OCI-LY1 (cell line): Measurements from ENCODE around the gene DCTN2.
A peak's percentile ranks its signal among the peaks of the same experiment; 100 is the strongest.

ENCODE experiments used
- H2AFZ ChIP-seq: fragments of 200-600 bp; sonication (generic), shearing (Covaris generic); 2 replicates; pipeline ENCODE4 v1.6.0; 2014; ENCODE audit warnings: antibody characterized with exemption, mild to moderate bottlenecking, low read length
- H3F3A ChIP-seq: fragments of 200-600 bp; sonication (generic), shearing (Covaris generic); 2 replicates; pipeline ENCODE4 v1.6.0; 2014; ENCODE audit warnings: mild to moderate bottlenecking, antibody characterized with exemption, low read length, moderate library complexity; ENCODE audit not compliant: insufficient read depth
- H3K27ac ChIP-seq: fragments of 200-600 bp; sonication (generic); 2 replicates; pipeline ENCODE4 v1.5.1; 2014; ENCODE audit warnings: low read length, mixed run types, mild to moderate bottlenecking, low read depth; ENCODE audit not compliant: poor library complexity, severe bottlenecking
- H3K27me3 ChIP-seq: fragments of 200-600 bp; sonication (generic); 2 replicates; pipeline ENCODE4 v1.6.0; 2014; ENCODE audit warnings: antibody characterized with exemption, mild to moderate bottlenecking, low read length, moderate library complexity; ENCODE audit not compliant: insufficient read depth
- H3K36me3 ChIP-seq: fragments of 200-600 bp; sonication (generic); 2 replicates; pipeline ENCODE4 v1.6.1; 2014; ENCODE audit warnings: mild to moderate bottlenecking, antibody characterized with exemption, low read length, moderate library complexity, mixed read lengths; ENCODE audit not compliant: insufficient read depth
- H3K4me1 ChIP-seq: fragments of 200-600 bp; sonication (generic); 2 replicates; pipeline ENCODE4 v1.5.1; 2014; ENCODE audit warnings: mild to moderate bottlenecking, low read length, moderate library complexity; ENCODE audit not compliant: insufficient read depth, severe bottlenecking
- H3K4me2 ChIP-seq: fragments of 200-600 bp; sonication (generic), shearing (Covaris generic); 2 replicates; pipeline ENCODE4 v1.6.1; 2014; ENCODE audit warnings: low read length
- H3K4me3 ChIP-seq: fragments of 200-600 bp; sonication (generic); 2 replicates; pipeline ENCODE4 v1.5.1; 2014; ENCODE audit warnings: low read length, low read depth, mild to moderate bottlenecking, mixed read lengths; ENCODE audit not compliant: poor library complexity, severe bottlenecking
- H3K79me2 ChIP-seq: fragments of 200-600 bp; shearing (Covaris generic); 2 replicates; pipeline ENCODE4 v1.6.1; 2016; ENCODE audit warnings: mixed run types, low read length, mixed read lengths; ENCODE audit not compliant: insufficient read depth
- H3K9ac ChIP-seq: fragments of 200-600 bp; sonication (generic), shearing (Covaris generic); 2 replicates; pipeline ENCODE4 v1.6.1; 2014; ENCODE audit warnings: mild to moderate bottlenecking, low read length, mixed read lengths
- H3K9me2 ChIP-seq: fragments of 200-600 bp; sonication (generic), shearing (Covaris generic); 2 replicates; pipeline ENCODE4 v1.6.1; 2014; ENCODE audit warnings: low read depth, mild to moderate bottlenecking, low read length, mixed read lengths
- H3K9me3 ChIP-seq: fragments of 200-600 bp; shearing (Covaris generic); 2 replicates; pipeline ENCODE4 v1.6.1; 2014; ENCODE audit warnings: low read length, mixed read lengths
- H4K20me1 ChIP-seq: fragments of 200-600 bp; sonication (generic), shearing (Covaris generic); 2 replicates; pipeline ENCODE4 v1.6.0; 2016; ENCODE audit warnings: mild to moderate bottlenecking, low read length; ENCODE audit not compliant: insufficient read depth
- CTCF ChIP-seq: fragments of 200-600 bp; sonication (generic), shearing (Covaris generic); IDR thresholded peaks from 2 replicates; pipeline ENCODE4 v1.5.1; 2017; ENCODE audit warnings: mild to moderate bottlenecking, antibody characterized with exemption, low read length, moderate library complexity, mixed read lengths
- EZH2 ChIP-seq: fragments of 200-600 bp; sonication (generic), shearing (Covaris generic); IDR thresholded peaks from 2 replicates; pipeline ENCODE4 v1.8.0; 2017; ENCODE audit warnings: borderline replicate concordance, mixed run types, mild to moderate bottlenecking, antibody characterized with exemption, low read length, moderate library complexity, mixed read lengths

DCTN2 gene

GRCh38 chr12:57548488-57548887, 1.5 kb upstream of the DCTN2 start:
- H3K4me3 ChIP-seq, result no peak overlapping the region
- no peak overlapping the region for H3K4me2 ChIP-seq
- no peaks in the 10 kb centered on the region for H3F3A ChIP-seq
- H3K79me2 ChIP-seq, result 0 out of 2 replicates have a peak, but pooled peaks cover 10% of the 10 kb centered on the region
- H3K9me3 ChIP-seq, result no peaks in the 10 kb centered on the region
- H3K9ac ChIP-seq, result no peak overlapping the region
- H3K4me1 ChIP-seq, result peaks cover 44% of the 10 kb centered on the region
- no peak overlapping the region for H2AFZ ChIP-seq
- H3K27me3 ChIP-seq, result no peaks in the 10 kb centered on the region
- TF ChIP-seq CTCF (no peak), EZH2 (no peak)
- H3K36me3 ChIP-seq, result peaks cover 13% of the 10 kb centered on the region; the same call in 1 of the 2 replicates
- H4K20me1 ChIP-seq, result no peaks in the 10 kb centered on the region
- H3K27ac ChIP-seq, result no peak overlapping the region
- no peaks in the 10 kb centered on the region for H3K9me2 ChIP-seq

GRCh38 chr12:57548013-57548315, 972 bp upstream of the DCTN2 start:
- Histone ChIP-seq H3K36me3 (peaks cover 13% of the 10 kb centered on the region; the same call in 1 of the 2 replicates), H4K20me1 (no peaks in the 10 kb centered on the region), H3F3A (no peaks in the 10 kb centered on the region), H3K9me2 (no peaks in the 10 kb centered on the region), H3K9ac (no peak overlapping the region), H3K4me1 (peaks cover 44% of the 10 kb centered on the region), H3K79me2 (0 out of 2 replicates have a peak, but pooled peaks cover 10% of the 10 kb centered on the region), H3K4me2 (no peak overlapping the region), H3K4me3 (no peak overlapping the region), H3K27me3 (no peaks in the 10 kb centered on the region), H2AFZ (no peak overlapping the region), H3K9me3 (no peaks in the 10 kb centered on the region), H3K27ac (no peak overlapping the region)
- TF ChIP-seq EZH2, result no peak
- TF ChIP-seq CTCF, result no peak

GRCh38 chr12:57547288-57548012, 458 bp upstream of the DCTN2 start:
- H3K9ac ChIP-seq, result peak overlapping the region; percentile 98
- H3K79me2 ChIP-seq, result 0 out of 2 replicates have a peak, but pooled peaks cover 10% of the 10 kb centered on the region
- H3K27ac ChIP-seq, result no peak overlapping the region

More at GRCh38 chr12:57547288-57548012, 458 bp upstream of the DCTN2 start:
- no peaks in the 10 kb centered on the region for H3K27me3 ChIP-seq
- TF ChIP-seq EZH2, result no peak
- no peak for TF ChIP-seq CTCF
- no peaks in the 10 kb centered on the region for H3F3A ChIP-seq
- H3K4me2 ChIP-seq, result peak overlapping the region; percentile 99
- H3K9me3 ChIP-seq, result no peaks in the 10 kb centered on the region
- peaks cover 44% of the 10 kb centered on the region for H3K4me1 ChIP-seq
- H4K20me1 ChIP-seq, result no peaks in the 10 kb centered on the region
- H3K9me2 ChIP-seq, result no peaks in the 10 kb centered on the region
- peaks cover 13% of the 10 kb centered on the region; the same call in 1 of the 2 replicates for H3K36me3 ChIP-seq
- peak overlapping the region; percentile 95 for H3K4me3 ChIP-seq
- peak overlapping the region; percentile 99 for H2AFZ ChIP-seq
